HG02970 (cell line): ENCODE results near the gene TPST2.
A peak's percentile ranks its signal among the peaks of the same experiment; 100 is the strongest.

ENCODE experiments used
- ATAC-seq: cut with Tn5 transposase; IDR thresholded peaks from one replicate; pipeline ENCODE4 v1.9.1; 2021; ENCODE audit warnings: mild to moderate bottlenecking, moderate library complexity, moderate number of reproducible peaks; ENCODE audit not compliant: unreplicated experiment, low FRiP score

Gene TPST2

GRCh38 chr22:26612652-26613051, 22.7 kb upstream of the TPST2 start:
- ATAC-seq: no peak

DNA sequence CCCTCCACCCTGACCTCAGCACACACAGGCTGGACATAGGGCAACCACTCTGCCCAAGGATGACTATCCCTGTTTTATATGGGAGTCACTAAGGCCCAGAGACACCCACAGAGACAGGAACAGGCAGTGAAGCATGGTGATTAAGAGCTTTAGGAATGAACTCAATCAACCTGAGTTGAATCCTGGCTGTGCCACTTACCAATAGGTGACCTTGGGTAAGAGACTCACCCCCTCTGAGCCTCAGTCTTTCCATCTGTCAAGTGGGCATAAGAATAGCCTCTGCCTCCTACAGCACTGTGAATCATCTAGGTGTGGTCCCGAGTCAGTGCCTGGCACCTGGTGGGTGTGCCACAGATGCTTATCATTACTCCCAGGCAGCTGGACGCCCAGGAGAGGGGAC, 21.1 kb upstream of the TPST2 start:
- ATAC-seq: no peak

DNA sequence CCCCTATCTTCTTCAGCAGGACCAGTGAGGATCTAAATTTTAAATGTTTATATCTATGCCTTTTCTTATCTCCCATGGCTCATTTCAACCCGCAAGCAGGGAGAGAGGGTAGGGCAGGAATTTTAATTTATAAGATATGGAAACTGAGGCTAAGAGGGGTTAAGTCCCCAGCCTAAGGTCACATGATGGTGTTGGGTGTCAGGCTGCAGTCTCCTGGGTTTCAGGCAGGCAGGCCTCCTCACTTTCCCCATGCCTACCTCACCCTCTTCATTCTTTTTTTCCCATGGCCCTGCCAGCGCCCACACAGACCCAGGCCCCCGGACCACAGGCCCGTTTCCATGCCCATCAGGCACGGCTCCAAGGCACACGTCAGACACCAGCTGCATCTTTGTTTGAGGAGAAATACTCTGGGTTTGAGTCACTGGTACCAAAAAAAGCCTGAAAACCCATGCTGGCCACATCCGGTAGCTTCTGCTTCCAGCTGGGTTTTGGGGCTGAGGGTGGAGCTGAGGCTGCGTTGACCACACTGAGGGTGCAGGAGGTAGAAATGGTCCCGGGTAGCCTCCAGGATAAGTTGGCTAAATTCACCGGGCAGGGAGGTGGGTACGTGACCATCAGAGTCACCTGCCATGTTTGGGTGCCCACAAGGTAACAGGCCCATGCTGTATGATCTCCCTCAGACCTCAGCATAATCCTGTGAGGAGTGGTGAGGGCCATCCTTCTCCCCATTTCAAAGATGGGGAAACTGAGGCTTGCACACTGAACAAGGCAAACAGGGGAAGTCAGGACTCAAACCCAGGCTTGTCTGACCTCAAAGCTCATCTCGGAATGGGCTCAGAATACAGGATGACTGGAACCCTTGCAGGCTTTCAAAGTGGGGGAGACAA, 20.4 kb upstream of the TPST2 start:
- ATAC-seq: peak; percentile 67

- ATAC-seq: no peak
These were observed 19.4 kb upstream of the TPST2 start for GRCh38 chr22:26609287-26609686.

GRCh38 chr22:26608129-26608528, 18.2 kb upstream of the TPST2 start:
- no peak for ATAC-seq

GRCh38 chr22:26606611-26607010, 16.7 kb upstream of the TPST2 start:
- no peak for ATAC-seq

DNA sequence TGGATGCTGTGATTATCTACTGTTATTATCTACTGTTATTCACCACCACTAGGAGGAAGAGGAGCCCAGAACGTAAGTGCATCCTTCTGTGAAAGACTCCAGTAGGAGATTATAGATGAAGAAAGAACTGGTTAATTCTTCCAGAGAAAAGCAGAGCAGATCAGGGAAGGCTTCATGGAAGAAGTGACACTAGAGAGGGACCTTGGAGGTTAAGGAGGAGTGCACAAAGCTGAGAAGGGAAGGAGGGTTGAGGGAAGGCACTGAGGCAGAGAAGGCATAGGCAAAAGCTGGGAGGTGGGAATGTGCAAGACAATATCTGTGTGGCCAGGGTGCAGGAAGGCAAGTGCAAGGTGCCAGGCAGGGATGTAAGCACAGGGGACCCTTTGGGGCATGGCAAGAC, 14.4 kb upstream of the TPST2 start:
- no peak for ATAC-seq

GRCh38 chr22:26602127-26602526, 12.2 kb upstream of the TPST2 start:
- no peak for ATAC-seq

- no peak for ATAC-seq
These were observed 11.8 kb upstream of the TPST2 start for GRCh38 chr22:26601726-26602125.

GRCh38 chr22:26599505-26599904, 9.6 kb upstream of the TPST2 start:
- no peak for ATAC-seq

DNA sequence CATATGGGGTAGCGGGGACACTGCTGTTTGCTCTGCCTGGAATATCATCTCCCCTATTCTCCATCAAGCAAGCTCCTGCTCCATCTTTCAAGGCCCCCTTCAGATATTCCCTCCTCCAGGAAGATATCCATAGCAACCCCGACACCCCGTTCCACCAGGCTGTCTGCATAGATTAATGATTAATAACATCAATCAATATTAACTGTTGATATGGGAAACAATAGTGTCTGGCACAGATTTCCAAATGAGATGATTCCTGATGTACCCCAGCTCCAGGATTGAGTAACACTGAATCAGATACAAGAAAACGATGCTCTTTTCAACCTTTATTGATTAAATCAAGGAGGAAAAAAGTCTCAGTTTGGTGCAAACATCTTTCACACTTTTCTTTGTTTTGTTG, 7.5 kb upstream of the TPST2 start:
- no peak for ATAC-seq

GRCh38 chr22:26597026-26597425, 7.1 kb upstream of the TPST2 start:
- no peak for ATAC-seq

DNA sequence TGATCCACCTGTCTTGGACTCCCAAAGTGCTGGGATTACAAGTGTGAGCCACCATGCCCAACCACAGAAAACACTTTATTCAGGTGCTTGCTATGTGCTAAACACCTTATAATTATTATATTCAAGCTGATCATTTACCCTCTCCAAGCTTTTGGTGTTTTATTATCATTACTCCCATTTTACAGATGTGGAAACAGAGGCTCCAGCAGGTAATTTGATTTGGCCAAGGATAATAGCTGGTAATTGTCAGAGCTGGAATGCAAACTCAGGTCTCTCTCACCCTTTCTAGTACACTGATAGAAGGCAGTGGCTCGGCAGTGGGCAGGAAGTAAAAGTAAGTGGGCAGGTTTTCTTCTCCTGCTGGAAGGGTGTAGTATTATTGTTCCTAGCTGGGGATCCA, 3.8 kb upstream of the TPST2 start:
- ATAC-seq: no peak

DNA sequence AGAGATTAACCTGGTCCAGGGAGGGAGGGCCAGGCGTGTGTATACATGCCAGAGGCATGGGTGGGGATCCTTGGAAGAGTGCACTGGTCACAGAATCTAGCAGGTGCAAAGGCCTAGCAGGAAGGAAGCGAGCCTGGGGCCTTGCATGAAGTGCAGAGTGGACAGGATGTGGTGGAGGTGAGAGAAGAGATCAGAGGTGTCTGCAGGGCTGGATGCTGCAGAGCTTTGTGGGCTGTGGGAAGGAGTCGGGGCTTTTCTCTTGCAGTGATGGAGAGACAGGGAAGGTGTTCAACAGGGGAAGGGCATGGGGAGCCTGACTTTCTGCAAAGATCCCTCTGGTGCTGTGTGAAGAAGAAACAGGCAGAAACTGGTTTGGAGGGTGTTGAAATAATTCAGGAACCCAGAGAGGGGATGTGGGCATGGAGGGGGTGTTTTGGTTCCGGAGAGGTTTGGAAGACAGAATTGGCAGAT, 2.5 kb upstream of the TPST2 start:
- ATAC-seq: no peak

GRCh38 chr22:26589367-26589844, 526 bp downstream of the TPST2 start:
- no peak for ATAC-seq

- no peak for ATAC-seq
These were observed 1.1 kb downstream of the TPST2 start for GRCh38 chr22:26588729-26589366.

DNA sequence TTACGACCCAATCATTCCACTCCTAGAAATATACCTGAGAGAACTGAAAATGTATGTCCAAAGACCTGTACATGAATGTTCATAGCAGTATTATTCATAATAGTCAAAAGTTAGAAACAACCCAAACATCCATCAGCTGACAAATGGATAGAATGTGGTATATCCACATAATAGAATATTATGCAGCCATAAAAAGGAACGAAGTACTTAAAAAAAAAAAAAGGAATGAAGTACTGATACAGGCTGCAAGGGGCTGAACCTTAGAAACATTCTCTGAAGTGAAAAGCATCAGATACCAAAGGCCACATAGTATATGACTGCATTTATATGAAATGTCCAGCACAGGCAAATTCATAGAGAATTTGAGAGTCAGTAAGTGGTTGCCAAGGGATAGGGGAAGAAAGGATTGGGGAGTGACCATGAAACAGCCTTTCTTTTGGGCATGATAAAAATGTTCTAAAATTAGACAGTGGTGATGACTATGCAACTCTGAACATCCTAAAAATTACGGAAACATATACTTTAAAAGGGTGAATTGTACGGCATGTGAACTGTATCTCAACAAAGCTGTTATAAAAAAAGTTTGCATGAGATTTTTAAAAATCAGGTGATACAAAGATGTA, 1.8 kb downstream of the TPST2 start:
- ATAC-seq: no peak

- no peak for ATAC-seq
These were observed 3.2 kb downstream of the TPST2 start for GRCh38 chr22:26586556-26587325.

GRCh38 chr22:26585104-26585790, 4.7 kb downstream of the TPST2 start:
- no peak for ATAC-seq

GRCh38 chr22:26584010-26584409, 5.9 kb downstream of the TPST2 start:
- no peak for ATAC-seq
